KOPT-K1 (cell line): Measurements from ENCODE around the gene HSPG2.
"Not testable (repeated sequence)": the region's sequence is repeated elsewhere in the genome, so short reads cannot be mapped to it uniquely, and the experiment has no call there.

Experiments used
- H3K27ac ChIP-seq: fragments of 200-600 bp; sonication (generic); 2 replicates; pipeline ENCODE4 v1.5.1; 2016; ENCODE audit warnings: antibody characterized with exemption, mild to moderate bottlenecking, low read depth, low read length; ENCODE audit not compliant: poor library complexity, severe bottlenecking
- H3K36me3 ChIP-seq: fragments of 200-600 bp; sonication (generic); 2 replicates; pipeline ENCODE4 v1.5.1; 2017; ENCODE audit warnings: antibody characterized with exemption, mild to moderate bottlenecking, low read length, moderate library complexity; ENCODE audit not compliant: insufficient read depth
- H3K9me3 ChIP-seq: fragments of 200-600 bp; sonication (generic); 2 replicates; pipeline ENCODE4 v1.5.1; 2017; ENCODE audit warnings: antibody characterized with exemption, low read length, mild to moderate bottlenecking; ENCODE audit not compliant: insufficient read depth, poor library complexity, severe bottlenecking

HSPG2 gene

DNA sequence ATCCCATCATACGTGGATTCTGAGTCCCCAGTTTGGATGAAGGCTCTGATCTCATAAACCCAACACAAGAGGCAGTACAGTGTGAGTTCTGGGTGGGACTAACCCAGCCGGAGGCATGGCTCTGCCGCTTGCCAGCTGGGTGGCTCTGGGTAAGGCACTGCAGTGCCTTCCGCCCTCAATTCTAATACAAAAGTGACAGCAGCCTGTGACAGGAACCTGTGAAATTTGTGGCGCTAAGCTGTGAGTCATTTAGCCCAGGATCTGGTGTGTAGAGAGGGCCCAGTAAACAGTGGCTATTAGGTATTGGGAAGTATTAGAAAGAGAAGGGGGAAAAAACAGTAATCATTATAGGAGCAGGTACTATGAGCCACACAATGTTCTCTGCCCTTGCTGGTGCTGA is 23.3 kb downstream of the HSPG2 start:
- no peak overlapping the region for H3K27ac ChIP-seq
- H3K36me3 ChIP-seq = no peaks in the 10 kb centered on the region
- no peaks in the 10 kb centered on the region for H3K9me3 ChIP-seq

DNA sequence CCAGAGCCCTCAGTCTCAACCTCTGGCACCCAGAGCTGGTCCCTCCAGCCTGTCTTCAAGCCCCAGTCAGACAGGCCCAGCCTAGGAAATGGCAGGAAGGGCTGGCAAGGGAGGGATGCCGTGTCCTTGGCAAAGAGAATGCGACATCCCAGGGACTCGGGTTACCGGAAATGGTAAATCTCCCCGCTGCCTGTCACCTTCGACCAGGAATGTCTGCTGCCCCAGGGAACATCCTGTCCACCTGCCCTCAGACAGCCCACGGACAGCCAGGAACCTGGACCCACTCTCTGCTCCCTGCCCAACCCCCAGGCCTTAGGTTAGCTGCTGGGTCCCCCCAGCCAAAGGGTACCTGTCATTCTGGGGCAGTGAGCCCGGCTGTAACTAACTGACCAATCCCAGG is 23.9 kb downstream of the HSPG2 start:
- Histone ChIP-seq H3K9me3 (no peaks in the 10 kb centered on the region), H3K27ac (no peak overlapping the region), H3K36me3 (no peaks in the 10 kb centered on the region)

DNA sequence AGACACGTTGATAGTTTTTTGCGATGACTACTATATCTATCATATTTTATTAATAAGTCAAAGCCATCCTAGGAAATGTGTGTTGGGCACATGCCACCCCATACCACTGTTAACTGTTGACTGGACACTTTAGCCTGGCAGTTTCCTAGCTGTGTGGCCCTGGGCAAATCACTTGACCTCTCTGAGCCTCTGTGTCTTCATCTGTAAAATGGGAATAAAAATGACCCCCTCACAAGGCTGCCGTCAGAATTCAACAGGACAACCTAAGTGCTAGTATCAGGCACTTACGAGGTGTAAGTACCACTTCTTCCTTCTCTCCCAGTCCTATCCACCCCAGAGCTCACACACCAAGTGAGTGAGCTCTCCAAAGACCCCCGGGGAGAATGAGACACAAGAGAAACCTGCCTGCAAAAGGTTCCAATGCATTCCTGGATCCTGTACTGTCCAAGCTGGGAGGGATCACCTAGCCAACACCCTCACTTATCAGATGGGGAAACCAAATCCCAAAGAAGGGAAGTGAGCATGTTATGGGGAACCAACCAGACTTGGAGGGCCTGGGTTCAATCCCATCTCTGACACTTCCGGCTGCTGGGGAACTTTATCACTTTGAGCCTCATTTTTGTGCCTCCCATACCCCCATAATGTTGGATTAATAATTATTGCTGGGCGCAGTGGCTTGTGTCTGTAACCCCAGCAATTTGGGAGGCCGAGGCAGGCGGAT is 24.9 kb downstream of the HSPG2 start:
- Histone ChIP-seq H3K9me3 (no peaks in the 10 kb centered on the region), H3K36me3 (no peaks in the 10 kb centered on the region), H3K27ac (no peak overlapping the region)

DNA sequence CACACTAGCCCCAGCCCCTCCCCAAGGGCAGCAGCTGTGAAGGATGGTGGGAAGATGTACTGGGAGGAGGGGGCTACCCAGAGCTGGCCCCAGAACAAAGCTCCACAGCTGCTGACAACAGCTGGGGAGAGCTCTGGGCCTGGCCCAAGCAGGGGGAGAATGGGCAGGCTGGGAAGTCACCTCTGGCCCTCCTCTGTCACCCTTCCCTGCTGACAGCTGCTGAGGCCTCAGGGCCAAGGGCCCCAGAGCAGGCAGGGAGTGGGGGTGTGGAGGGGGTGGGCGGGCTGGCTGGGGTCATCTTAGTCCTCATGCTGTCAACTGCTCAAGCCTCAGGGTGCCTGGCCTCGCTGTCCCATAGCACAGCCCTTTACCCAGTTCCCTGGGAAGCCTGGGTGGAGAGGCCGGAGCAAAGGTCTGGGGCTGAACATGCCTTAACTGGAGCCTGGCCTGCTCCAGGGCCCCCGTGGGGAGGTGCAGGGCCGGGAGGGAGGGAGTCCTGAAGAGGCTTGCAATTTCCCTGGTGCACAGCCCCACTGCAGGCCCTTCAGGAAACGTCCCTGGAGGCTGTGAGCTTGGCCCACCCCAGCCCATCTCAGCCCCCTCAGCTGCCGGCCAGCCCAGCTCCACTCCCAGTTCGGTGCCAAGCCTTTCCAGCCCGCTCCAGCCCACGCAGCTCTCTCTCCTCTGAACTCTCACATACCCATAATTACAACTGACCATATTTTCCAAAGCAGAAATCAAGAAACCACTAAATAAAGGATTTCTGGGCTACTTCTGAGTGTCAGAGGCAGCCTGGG is 25.7 kb downstream of the HSPG2 start:
- no peaks in the 10 kb centered on the region for H3K36me3 ChIP-seq
- no peak overlapping the region for H3K27ac ChIP-seq
- no peaks in the 10 kb centered on the region for H3K9me3 ChIP-seq

DNA sequence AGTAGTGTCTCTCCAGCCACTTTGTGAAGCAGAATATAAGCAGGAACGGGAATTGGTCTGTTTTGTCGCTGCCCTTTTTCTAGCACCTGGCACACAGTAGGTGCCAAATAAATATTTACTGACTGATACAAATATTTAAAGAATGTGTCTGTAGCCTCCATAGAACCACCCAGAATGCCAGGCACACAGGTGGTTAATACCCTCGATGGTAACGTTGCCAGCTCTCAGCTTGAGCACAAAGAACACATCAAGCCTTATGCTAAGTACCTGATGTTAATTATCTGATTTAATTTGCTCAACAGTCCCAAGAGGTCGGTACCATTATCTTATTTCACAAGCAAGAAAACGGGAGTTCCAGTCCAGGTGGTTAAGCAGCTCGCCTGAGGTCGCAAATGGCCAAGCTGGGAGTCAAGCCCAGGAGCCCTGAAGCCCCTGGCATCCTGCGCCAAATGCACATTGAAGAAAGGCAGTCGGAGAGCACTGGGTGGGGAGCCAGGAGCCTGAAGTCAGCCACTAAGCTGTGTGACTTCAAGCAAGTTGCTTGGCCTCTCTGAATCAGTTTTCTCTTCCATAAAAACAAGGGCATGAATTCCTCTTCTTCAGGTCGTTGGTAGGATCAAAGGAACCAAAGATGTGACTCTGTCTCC is 26.4 kb downstream of the HSPG2 start:
- Histone ChIP-seq H3K9me3 (no peaks in the 10 kb centered on the region), H3K27ac (no peak overlapping the region), H3K36me3 (no peaks in the 10 kb centered on the region)

DNA sequence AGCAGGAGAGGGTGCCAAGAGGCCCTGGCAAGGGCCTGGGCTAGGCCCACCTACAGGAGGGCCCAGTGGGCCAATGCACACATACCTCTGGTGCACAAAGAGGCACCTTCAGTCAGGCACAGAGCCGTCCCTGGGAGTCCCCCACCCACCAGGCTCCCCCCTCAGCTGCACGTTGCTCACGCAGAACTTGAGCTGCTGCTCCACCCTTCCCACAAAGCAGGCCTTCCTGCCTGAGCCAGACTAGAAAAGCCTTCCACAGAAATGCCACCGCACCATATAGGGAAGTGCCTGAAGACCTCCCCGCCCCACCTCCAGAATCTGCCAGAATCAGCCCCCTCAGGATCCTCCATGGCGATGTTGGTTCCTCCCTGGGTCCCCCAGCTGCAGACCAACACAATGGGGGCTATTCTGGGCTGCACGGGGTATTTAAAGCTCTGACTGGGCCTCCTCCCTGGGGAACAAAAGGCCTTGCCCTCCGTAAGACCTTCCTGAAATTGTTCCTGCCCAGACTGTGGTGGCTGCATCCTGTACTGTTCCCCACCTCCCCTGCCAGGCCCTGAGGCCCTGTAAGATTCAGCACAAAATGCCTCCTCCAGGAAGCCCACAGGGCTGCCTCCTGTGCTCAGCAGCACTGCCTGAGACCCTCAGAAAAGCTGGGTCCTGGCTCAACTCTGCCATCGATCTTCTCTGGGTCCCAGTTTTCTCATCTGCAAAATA is 27.2 kb downstream of the HSPG2 start:
- Histone ChIP-seq H3K9me3 (no peaks in the 10 kb centered on the region), H3K27ac (no peak overlapping the region)

DNA sequence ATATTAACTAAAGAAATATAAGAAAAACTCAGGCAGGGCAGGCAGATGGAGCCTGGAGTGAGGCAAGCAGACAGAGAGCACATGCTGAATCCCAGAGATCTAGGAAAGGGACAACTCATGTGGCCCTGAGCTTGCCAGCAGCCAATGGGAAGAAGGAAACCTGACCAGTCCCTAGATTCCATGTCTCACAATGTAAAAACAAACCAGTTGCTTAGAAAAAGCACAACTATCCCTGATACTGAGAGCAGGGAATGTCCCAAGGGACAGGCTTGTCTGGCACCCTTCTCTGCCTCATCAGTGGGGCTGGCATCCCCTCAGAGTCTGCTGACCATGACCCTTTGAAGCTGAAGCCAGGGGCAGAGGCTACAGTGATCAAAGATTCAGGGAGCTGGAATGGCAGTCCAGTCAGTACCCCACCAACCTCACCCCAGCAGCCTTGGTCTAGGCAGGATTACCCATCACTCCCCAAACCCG is 27.8 kb downstream of the HSPG2 start:
- Histone ChIP-seq H3K36me3 (no peaks in the 10 kb centered on the region), H3K27ac (no peak overlapping the region), H3K9me3 (no peaks in the 10 kb centered on the region)

More for the DNA sequence above, 27.2 kb downstream of the HSPG2 start:
- H3K36me3 ChIP-seq = no peaks in the 10 kb centered on the region

DNA sequence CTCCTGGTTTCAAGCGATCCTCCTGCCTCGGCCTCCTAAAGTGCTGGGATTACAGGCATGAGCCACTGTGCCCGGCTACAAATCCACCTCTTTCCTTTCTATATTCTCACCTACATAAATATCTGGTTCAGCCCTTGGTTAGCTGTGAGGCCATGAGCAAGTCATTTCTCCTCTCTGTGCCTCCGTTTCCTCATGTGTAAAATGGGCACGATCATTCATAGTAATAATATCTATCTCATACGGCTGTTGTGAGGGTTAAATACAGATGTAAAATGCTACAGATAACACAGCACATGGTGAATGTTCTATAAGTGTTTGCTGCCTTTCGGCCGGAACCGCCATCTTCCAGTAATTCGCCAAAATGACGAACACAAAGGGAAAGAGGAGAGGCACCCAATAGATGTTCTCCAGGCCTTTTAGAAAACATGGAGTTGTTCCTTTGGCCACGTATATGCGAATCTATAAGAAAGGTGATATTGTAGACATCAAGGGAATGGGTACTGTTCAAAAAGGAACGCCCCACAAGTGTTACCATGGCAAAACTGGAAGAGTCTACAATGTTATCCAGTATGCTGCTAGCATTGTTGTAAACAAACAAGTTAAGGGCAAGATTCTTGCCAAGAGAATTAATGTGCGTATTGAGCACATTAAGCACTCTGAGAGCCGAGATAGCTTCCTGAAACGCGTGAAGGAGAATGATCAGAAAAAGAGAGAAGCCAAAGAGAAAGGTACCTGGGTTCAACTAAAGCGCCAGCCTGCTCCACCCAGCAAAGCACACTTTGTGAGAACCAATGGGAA is 29.2 kb downstream of the HSPG2 start:
- not testable (repeated sequence) for H3K27ac ChIP-seq, H3K9me3 ChIP-seq, H3K36me3 ChIP-seq

DNA sequence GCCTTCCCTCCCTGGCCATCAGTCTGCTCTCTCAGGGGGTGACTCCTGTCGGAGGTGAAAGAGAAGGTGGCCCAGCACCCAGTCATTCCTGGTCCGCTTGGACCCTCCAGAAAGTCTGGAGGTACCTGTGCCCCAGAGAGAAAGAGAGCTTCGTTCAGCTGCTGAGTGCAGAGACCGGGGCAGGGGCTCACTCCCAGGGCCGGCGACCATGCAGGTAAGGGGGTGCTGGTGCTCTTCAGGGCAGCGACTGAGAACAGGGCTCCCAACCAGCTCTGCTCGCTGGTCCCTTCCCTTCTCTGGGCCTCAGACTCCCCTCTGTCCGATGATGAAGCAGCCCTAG is 30.1 kb downstream of the HSPG2 start:
- no peak overlapping the region for H3K27ac ChIP-seq
- no peaks in the 10 kb centered on the region for H3K9me3 ChIP-seq
- no peaks in the 10 kb centered on the region for H3K36me3 ChIP-seq

DNA sequence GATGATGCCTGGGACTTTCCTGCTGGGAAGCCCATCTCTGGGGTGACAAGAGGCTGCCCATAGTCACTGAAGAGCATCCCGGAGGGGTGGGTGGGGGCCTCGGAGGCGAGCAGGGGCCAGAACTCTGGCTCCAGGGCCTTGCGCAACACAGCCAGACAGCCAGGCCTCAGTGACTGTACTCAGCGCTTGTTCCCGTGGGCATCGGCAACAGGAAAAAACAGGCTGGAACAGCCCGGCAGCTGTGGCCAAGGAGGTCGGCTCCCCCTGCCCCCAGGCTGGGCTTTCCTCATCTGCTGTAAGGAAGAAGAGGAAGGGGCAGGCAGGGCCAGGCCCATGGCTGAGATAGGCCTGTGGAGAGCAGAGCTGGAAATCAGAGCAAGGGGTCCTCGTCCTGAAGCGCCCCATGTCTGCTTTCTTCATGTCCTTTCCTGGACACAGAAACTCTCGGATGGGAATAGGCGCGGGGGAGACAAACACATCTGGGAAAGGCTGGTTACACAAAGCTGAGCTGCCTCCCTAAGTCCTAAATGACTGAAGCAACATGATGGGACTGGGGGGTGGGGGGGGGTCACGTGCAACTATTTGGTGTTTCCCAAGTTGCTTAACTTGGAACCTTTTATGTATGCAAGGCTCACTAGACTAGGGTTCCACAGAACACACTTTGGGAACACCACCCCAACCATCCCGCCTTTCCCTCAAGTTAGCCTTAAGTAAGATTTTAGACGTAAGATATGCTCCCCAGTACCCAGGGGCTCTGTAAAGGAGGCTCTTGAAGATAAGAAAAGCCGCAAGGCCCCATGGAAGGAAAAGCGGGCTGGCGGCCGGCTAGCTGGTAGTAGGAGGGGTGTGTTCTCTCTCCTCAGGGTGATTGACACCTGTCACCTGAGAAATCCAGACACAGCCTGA is 30.7 kb downstream of the HSPG2 start:
- no peaks in the 10 kb centered on the region for H3K36me3 ChIP-seq
- no peak overlapping the region for H3K27ac ChIP-seq
- no peaks in the 10 kb centered on the region for H3K9me3 ChIP-seq

DNA sequence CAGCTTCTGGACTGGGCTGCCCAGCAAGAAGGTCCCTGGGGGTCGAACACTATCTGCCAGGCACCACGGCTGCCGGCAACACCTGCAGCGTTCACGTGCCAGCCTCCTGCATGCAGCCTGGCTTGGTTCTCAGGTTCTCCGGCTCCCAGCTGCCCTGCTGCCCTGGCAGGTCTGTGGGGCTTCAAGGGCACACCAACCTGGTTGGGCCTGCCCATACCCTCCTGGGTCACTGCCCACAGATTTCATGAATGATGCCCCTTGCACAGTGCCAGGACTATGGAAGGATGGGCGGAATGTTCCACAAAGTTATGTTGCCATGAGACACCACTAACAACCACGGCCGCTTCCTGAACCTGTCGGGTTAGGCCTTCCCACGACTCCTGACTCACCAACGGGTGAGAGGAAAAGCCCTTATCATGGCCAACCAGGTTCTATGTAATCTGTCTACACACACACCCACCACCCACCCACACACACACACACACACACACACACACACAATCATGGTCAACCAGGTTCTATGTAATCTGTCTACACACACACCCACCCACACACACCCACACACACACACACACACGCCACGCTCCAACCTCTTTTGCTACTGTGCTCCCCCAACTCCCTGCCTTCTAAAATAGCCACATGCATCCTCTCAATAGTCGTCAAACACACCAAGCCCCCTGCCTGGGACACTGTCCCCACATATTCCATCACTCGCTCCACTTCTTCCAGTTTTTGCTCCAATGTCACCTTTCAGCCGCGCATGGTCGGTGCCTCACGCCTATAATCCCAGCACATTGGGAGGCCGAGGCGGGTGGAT is 32.2 kb downstream of the HSPG2 start:
- Histone ChIP-seq H3K36me3 (no peaks in the 10 kb centered on the region), H3K27ac (no peak overlapping the region), H3K9me3 (no peaks in the 10 kb centered on the region)

DNA sequence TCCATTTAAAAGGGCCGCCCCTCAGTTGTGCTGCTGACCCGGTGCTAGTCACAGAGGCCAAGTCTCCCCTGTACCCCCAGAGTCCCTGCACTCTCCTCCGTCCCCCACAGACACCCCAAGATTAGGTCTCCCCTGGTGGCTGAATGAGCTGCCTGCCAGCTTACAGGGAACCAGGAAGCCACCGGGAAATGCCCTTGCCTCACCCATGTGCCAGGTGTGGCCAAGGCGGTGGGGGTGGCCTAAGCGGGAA is 32.7 kb downstream of the HSPG2 start:
- H3K9me3 ChIP-seq = no peaks in the 10 kb centered on the region
- H3K27ac ChIP-seq = no peak overlapping the region
- no peaks in the 10 kb centered on the region for H3K36me3 ChIP-seq
